GM18499 (cell line): Measurements from ENCODE around the gene LRRC53.
A peak's percentile ranks its signal among the peaks of the same experiment; 100 is the strongest.

Experiments used
- ATAC-seq: cut with Tn5 transposase; IDR thresholded peaks from one replicate; pipeline ENCODE4 v1.9.1; 2021; ENCODE audit warnings: moderate number of reproducible peaks; ENCODE audit not compliant: insufficient read depth, unreplicated experiment

Gene LRRC53, protein sequence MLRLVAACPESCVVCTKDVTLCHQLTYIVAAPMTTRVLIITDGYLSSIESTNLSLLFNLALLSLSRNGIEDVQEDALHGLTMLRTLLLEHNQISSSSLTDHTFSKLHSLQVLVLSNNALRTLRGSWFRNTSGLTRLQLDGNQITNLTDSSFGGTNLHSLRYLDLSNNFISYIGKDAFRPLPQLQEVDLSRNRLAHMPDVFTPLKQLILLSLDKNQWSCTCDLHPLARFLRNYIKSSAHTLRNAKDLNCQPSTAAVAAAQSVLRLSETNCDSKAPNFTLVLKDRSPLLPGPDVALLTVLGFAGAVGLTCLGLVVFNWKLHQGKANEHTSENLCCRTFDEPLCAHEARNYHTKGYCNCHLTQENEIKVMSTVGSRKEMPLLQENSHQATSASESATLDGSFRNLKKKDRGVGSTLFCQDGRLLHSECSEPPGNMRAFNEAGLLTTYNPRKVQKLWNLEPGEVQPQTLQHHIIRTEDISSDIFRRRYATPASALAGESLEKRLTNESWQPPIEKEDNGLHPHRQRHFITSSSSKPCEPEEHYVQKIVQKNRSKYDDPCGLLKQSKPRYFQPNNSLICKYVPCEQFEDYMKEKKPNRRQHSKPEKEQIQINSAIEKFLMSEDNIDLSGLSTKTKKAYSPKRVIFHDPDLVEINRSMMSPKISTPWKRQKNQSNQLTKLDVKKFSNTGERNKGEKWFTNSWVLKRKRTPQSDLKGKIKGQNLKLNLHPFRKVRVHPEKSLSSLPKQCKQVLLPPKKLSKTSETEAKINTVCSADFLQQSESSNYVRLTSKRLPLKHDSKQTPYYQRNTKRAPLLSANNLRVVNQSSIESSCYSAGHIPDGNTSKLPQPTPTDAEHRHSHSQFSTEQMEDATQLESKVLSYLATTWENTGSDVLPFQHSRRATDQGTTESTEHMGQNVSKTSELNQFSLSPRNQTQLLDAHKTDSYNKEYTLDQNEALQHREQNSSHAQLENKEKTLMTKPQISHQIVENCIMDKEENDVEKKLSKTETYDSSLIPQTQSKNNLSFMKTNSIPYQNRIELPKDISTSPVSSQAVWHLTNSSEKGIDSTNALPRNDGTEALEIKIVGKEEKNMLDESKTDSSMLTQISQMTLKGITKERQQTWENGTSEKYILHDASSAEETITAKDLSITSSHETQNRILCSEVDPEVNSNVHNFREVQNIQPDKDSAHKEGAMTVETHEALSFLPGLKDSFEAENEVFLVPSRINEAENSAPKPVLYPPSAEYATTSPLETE

DNA sequence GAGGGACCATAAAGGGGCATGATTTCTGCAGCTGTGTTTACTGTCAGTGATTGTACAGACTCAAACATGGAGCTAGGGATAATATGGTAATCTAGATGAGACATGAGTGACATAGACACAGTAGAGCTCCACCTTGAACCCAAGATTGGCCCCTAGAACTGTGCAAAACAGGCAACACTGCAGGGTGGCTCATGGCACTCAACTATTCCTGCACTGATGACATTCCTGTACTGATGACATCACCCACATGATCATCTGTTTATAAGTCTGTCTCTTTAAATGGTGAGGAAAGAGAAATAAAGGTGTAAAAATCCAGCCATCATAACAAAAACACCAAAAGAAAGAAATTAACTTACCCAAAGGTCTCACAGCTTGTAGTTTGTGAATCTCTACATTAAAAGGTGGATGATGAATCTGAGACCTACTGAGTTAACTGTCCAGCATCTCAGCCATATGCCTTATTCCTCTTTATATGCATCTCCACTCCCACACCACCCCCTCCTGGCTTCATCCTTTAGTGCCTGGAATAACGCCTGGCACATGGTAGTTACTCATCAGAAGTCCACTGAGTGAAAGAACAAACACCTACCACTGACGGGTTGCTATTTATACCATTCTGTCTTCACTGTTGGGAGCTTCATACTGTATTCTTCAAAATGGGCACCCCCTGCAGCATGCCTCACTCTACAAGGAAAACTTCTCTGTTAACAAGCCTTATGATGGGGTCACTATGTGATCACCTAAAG, at the start of gene LRRC53:
Gene LRRC53 (minus strand): TSS at position 442 of the 746 bp plus-strand sequence. CDS start 29,262 bp downstream, outside the sequence.
- ATAC-seq, result no peak

DNA sequence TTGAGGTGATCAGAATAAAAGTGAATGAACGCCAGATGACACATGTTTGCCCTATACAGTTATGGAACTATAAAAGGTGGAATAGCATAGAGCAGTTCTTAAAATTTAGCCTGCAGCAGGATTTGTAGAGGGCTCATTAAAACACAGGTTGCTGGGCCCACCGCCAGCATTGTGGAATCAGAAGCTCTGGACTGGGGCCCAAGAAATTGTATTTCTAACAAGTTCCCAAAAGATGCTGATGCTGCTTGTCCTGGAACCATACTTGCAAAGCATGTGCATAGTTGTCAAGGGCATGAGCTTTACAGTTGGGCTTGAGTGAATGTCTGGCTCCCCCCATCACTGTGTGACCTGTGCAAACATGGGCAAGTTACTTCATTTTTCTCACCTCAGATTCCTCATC, 37.5 kb upstream of the LRRC53 start:
- no peak for ATAC-seq

DNA sequence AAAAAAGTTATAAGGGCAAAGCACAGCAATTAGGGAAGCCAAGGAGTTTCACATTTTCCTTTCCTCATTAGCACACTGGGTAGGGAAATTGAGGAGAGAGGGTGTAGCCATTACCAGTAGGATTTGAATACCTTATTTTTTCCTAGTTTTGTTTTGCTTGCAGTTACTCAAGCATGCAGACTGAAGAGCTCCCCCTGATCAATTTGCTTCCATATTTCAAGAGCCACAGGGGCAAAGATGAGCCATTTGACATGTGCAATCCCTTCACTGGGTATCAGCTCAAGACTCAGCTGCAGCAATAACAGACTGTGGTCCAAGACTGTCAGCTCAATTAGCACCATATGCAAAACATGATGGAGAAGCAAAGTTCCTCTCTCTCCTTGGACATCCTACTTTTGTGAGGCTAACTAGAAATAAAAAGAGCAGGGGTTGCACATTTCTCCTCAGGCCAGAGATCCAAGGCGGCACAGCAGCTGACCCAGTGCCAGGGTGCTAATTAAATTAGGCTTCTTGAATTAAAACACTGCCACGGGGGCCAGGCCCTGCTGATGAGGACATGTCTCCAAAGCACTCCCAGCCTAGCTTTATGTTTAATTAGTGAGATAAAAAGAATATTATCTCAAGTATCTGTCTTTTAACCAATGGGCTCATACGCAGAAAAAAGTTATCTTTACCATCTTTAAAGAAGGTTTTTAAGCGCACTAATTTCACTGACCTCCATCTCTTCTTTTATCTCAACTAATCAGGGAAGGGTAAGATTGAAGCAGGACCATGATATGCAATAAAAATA, 36.7 kb upstream of the LRRC53 start:
- ATAC-seq, result no peak

DNA sequence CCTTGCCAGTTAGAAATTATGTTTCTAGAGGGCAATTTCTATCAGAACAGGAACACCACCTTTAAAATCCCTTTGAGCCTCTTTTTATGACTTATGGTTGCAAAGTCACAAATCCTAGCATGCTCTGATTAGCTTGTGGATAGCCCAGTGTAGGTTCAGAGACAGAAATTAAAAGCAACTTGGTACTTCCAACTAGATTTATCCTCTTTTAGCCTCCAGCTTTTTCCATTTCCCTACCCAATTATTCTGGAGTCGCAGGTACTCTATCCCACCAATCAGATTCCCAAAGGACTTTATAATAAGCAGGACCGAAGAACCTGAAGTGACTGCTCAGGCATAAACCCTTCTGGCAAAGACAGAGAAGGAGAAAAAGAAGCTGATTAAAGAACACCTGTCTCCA, 33.4 kb upstream of the LRRC53 start:
- ATAC-seq, result no peak

DNA sequence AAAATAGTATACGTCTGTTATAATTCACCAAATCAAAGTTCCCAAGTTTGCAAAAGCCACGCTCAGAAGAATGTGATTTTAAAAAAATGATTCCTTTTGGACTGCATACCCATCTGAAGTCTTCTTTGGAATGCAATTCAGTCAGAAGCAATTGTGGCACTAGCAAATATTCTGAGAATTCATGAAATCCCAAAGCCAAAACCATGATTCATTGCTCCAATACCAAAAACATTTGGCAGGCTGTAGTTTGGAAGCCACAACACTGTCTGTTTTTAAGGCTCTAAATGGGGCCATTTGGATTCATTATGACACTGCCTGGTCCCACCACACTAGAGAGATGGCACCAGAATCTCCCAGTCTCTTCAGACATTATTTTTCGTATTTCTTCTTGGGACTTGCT, 21.8 kb upstream of the LRRC53 start:
- no peak for ATAC-seq

DNA sequence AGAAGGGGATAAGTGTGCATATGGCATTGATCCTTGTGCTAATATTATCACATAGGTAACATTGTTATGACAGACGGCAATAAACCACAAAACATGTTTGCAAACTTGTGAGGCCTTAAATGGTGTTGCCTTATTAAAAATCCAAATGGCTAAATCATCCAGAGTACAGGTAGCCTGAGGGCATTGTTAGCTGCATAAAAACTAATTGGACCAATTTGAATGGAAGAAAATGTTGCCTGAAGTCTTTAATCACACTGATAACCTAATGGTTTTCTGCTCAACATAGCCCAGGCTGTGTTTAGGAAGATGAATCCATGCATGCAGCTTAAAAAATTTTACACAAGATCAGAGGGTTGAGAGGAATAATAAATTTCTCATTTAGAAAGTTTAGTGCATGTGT, 19.4 kb upstream of the LRRC53 start:
- ATAC-seq, result no peak

DNA sequence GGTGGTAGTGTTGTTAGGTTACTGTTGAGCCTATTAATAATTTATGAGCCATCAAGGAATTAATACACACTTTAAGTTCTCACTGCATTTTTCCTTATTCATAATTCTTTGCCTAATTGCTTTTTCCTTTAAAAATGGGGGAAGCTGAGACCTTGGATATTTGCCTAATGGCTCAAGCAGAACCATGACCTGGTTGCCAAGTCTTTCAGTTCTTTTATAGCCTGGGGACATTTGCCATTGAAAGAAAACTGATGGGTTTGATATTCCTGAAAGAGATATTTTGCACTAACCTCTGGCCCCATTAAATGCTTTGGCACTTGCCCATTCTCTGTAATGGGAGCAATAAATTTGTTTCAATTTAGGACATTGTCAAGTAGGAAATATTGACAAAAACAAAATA, 18.5 kb upstream of the LRRC53 start:
- ATAC-seq, result no peak

DNA sequence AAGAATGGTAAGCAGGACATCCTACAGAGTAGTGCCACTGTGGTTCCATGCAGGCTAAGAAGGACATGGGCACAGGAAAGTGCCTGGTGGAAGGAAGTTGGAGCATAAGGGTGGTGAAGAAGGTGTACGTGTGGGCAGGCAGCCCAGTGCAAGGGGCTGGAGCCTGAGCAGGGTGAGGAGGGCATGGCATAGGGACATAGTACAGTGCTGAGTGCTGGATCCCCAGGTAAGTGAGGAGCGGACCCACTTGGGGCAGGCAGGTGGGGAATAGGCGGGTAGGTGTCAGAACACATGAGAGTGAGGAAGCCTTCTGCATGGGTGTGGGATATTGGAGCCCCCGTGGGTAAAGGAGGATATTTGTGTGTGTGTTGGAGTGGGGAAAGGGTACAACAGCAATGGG, 15.7 kb upstream of the LRRC53 start:
- ATAC-seq, result no peak

DNA sequence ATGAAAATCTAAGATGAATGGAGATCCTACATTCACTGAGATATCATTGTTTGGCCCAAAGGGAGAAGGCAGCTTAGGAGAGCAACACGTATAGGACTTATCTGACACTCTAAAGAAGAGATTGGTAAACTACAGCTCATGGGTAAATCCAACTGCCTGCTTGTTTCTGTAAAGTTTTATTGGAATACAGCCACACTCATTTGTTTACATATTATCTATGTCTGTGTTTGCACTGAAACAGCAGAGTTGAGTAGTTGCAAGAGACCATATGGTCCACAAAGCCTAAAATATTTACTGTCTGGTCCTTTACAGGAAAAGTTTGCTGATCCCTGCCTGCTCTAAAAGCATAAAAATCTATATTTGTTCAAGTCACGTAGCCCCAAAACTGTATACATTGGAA, 14.3 kb upstream of the LRRC53 start:
- ATAC-seq, result no peak

DNA sequence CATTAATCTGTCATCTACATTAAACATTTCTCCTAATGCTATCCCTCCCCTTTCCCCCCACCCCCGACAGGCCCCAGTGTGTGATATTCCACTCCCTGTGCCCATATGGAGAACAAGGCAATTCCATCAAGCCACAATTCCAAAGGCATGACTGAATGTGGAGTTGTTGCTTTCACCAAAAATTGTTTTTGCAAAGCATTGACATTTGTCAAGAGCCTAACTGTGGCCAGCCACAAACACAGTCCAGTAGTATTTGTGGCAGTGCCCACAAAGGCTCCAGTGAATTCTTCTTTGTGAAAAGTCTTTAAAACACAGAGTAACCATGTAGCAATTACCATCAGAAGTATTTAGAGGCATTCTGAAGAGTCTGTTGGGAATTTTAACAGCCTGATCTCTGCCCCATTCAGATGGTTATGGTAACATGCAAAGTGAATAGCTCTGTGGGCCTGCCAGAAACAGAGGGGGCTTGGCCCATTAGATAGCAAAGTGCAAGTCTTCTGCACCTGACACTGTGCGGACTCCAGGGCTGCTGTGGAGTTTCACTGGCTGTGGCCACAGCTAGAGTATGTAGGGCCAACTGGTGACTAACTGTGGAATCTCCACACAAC, 11.6 kb upstream of the LRRC53 start:
- no peak for ATAC-seq

DNA sequence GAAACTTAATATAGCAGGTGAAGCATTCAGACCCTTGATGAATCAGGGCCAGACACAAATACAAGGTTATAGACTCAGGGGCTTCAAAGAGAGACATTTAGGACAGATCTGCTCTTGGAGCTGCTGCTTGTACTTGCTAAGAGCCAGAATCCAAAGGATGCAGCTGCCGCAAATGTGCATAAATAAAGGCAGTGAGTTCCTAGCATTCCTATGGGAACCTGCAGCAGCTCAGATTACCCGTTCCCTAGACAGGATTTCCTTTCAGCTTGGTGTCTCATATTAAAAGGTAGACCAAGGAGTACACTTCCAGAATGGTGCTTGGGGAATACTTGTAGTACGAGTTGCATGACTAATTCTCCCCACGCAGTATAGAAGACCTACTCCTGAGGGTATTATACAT, 9.7 kb upstream of the LRRC53 start:
- no peak for ATAC-seq

DNA sequence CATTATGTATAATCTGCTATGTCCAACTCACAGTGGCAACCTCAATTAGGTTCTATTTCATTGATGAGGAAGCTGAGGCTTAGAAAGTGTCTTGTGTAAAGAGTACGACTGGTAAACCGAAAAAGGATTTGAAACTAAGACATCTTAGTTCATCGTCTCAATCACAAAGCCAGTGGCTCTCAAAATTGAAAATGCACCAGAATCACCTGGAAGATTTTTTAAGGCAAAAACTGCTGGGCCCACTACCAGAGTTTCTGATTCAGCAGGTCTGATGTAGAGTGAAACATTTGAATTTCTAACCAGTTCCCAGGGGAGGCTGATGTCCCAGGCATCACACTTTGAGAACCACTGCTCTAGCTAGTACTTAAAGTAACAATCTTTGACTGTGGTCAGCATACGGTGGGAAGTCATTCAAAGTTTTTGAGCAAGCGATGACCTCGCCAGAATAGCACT, 5.2 kb upstream of the LRRC53 start:
- ATAC-seq, result peak; percentile 79

DNA sequence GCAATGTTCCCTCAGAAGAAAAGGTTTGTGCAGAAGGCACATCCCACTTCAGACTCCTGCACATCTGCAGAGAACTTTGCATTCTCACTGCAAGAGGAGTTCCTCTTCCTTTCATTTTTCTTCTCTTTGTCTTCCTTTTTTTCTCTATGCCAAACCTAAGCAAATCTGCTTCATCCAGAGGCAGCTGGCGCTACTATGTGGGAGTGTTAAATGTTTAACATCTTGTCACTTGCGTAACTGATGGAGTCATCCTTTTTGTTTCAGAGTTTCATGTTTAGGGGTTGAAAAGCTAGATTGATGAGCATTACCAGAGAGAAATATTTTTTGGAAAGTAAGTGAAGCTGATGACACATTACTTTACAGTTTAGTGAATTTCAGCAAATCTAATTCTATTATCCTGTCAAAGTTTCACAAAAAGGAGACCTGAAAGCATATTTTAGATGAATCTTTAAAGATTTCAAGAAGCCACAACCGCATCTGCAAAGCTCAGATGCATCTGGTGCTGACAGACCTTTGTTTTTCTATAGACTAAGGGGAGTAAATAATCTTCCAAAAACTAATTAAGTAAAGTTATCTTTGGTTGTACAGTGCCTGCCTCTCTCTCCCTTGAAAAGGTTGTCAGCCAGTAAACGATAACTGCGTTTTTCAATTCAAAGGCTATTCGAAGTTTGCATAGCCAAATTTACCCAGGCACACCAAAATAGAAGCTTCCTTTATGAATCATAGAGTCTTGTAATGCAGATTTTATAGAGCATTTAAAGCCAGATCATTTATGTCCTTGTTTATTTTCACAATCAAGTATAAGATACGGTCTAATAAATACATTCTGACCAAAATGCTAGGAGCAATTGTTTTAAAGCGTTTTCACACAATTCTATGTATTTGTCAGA, 1.2 kb upstream of the LRRC53 start:
- ATAC-seq, result no peak

DNA sequence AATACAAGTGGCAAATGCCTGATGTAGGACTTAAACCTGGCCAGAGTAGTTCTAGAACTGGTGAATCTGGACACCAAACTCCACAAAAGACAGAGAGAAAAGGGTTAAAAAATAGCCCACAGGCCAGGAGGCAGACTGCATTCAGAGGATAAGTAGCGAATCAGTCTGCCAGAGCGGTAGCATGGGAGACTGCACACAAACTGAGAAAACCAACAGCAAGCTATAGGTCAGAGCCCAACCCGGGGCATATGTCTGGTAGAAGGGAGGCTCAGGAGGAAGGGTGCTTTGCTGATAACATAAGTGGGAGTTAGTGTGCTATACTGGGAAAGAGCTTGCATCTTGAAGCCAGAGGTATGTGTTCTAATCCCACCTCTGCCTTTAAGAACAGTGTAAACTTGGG, 4.0 kb downstream of the LRRC53 start:
- ATAC-seq, result no peak

DNA sequence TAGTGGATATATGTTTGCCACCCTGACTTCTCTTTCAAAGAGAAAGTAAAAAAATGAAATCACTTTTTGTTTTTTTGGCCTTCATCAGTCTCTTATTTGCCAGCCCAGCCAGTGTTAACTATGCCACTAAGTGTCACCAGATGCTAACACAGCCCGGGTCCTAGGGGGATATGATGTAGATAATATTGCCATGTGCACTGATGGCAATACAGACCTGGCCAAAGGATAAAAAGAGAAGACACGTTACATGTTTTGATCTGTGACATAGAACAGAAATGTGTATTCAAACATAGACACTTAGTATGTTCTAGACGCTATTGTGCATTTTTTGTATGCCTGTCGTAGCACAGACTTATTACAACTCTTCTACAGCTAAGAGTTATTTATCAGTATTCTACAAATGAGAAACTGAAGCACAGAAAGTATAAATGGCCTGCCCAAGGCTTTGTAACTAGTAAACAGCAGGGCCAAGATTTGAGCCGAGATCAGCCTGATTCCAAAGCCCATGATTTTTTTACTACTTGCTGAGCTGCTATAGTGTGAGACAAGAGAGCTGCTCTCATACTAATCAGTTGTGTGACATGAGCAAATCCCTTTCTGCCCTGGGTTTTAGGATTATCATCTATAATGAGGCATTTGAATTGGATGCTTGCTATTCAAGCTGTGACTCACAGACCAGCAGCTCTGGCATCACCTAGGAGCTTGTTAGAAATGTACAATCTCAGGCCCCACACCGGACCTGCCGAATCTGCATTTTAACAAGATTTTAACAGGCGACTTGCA, 6.3 kb downstream of the LRRC53 start:
- ATAC-seq, result no peak

DNA sequence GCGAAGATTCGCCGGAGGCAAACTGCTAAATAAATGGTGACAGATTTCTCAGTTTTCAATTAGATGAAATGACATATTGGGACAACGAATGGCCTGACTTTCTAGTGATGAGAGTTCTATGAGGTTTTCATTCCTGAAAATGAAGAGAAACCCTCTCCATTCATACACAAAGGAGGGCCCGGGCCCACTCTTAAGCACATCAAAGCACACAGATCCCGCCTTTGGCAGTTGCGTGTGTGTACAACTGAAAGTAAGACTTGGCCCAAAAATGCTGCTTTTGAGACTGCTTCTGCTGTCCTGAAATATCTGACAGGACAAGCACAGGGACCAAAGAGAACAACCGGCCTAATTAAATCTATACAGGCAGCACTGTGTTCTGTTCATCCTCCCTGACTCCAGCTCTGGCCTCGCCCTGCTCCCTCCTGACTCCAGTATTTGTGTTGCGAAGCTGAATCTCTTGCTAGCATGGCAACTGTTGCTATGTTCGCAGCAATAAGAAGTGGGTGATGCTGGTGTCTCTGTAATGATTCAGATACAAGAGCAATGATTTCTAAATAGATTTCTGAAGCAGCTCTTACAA, 7.4 kb downstream of the LRRC53 start:
- no peak for ATAC-seq
